HepG2 (cell line): Measurements from ENCODE around the gene PLSCR3. TPM values are rescaled to one million over a fixed set of nuclear protein-coding genes. Genes with fewer than 3 reads are reported as not detected.

ENCODE experiments used
- ARHGAP35 ChIP-seq: sonication (generic); formaldehyde crosslinking; IDR thresholded peaks from 2 replicates; pipeline ENCODE4 v1.9.0; 2022; ENCODE audit warnings: mild to moderate bottlenecking, inconsistent platforms, moderate library complexity, missing genetic modification reagents, borderline replicate concordance
- HBP1 ChIP-seq: IDR thresholded peaks from 2 replicates; pipeline ENCODE4 v1.6.1; 2016; ENCODE audit warnings: low read depth, control low read depth
- MLLT10 ChIP-seq: sonication (generic); formaldehyde crosslinking; IDR thresholded peaks from 2 replicates; pipeline ENCODE4 v1.4.0; 2020; ENCODE audit warnings: missing genetic modification reagents
- MYC ChIP-seq: sonication (generic); formaldehyde crosslinking; IDR thresholded peaks from 2 replicates; pipeline ENCODE4 v1.9.0; 2021; ENCODE audit warnings: missing genetic modification reagents, borderline replicate concordance
- PAX8 ChIP-seq: sonication (generic); formaldehyde crosslinking; IDR thresholded peaks from 2 replicates; pipeline ENCODE4 v1.8.0; 2022; ENCODE audit warnings: mild to moderate bottlenecking, missing genetic modification reagents, borderline replicate concordance
- PCBP2 ChIP-seq: fragments of 200-400 bp; formaldehyde crosslinking; optimal IDR thresholded peaks from 2 replicates; pipeline ENCODE3; 2018; ENCODE audit warnings: low read length, low read depth; ENCODE audit not compliant: poor library complexity, severe bottlenecking
- PHF8 ChIP-seq: sonication (generic); formaldehyde crosslinking; IDR thresholded peaks from 2 replicates; pipeline ENCODE4 v1.5.0; 2020; ENCODE audit warnings: missing genetic modification reagents
- TP53 ChIP-seq: sonication (generic); formaldehyde crosslinking; conservative IDR thresholded peaks from 2 replicates; pipeline ENCODE4 v1.4.0; 2020; ENCODE audit warnings: missing genetic modification reagents
- ZBTB14 ChIP-seq: sonication (generic); formaldehyde crosslinking; IDR thresholded peaks from 2 replicates; pipeline ENCODE4 v1.4.0; 2020; ENCODE audit warnings: missing genetic modification reagents
- ZNF18 ChIP-seq: sonication (generic); formaldehyde crosslinking; IDR thresholded peaks from 2 replicates; pipeline ENCODE4 v1.8.0; 2022; ENCODE audit warnings: mild to moderate bottlenecking, missing genetic modification reagents; ENCODE audit not compliant: insufficient replicate concordance
- ZNF280B ChIP-seq: sonication (generic); formaldehyde crosslinking; IDR thresholded peaks from 2 replicates; pipeline ENCODE4 v1.5.0; 2020; ENCODE audit warnings: missing genetic modification reagents, mild to moderate bottlenecking, borderline replicate concordance
- ZNF691 ChIP-seq: sonication (generic); formaldehyde crosslinking; IDR thresholded peaks from 2 replicates; pipeline ENCODE4 v1.4.0; 2020; ENCODE audit warnings: missing genetic modification reagents, low read depth, mild to moderate bottlenecking, borderline replicate concordance
- polyA plus RNA-seq, 8 experiments: library from polyadenylated mRNA; depleted of rRNA in 3 of 8; stranded (reverse) in 7 of 8; unstranded in 1 of 8; fragments of >200 nt; fragmentation: Illumina TruSeq in 4 of 8; extraction: Trizol in 4 of 8; gene quantifications; 2 replicates each; pipeline versions ENCODE4 v1.2.1 to v1.2.3, GENCODE V29; 2011 to 2016; ENCODE audit warnings: low read depth in 4 of 8, missing spikeins in 1 of 8, mixed read lengths in 1 of 8; ENCODE audit not compliant: insufficient read depth in 1 of 8
- total RNA-seq, 5 experiments: library from RNA; depleted of rRNA; stranded (reverse); fragments of >200 nt; fragmentation: Illumina TruSeq; extraction: Trizol; gene quantifications; 2 replicates each; pipeline ENCODE4 v1.2.3, GENCODE V29; 2016; ENCODE audit warnings: low read depth in 1 of 5

Gene PLSCR3
- total and polyA plus RNA-seq, 2 of the 13 experiments (the other 11 are each of a cell fraction or from before 2014, with no cell fraction given), result 5.6 to 6.2 TPM

GRCh38 chr17:7351665-7352502 lies 42.4 kb downstream of the PLSCR3 start, which contains the start of gene KCTD11 (continued):
- TF ChIP-seq ZNF18 (CRISPR knock-in tag) (peak; percentile 80), ZBTB14 (peak; percentile 54; the same call in 1 of the 2 replicates), MYC (CRISPR knock-in tag) (peak; percentile 54; the same call in 1 of the 2 replicates), PAX8 (CRISPR knock-in tag) (no peak), PCBP2 (no peak), ZNF691 (CRISPR knock-in tag) (peak; percentile 16; the same call in 1 of the 2 replicates), HBP1 (peak; percentile 51), ZNF280B (CRISPR knock-in tag) (no peak), TP53 (CRISPR knock-in tag) (no peak), PHF8 (CRISPR knock-in tag) (peak; percentile 68), ARHGAP35 (CRISPR knock-in tag) (no peak), MLLT10 (CRISPR knock-in tag) (no peak)
